ENCODE data around the gene CDK5RAP3. TPM values are rescaled to one million over a fixed set of nuclear protein-coding genes. Genes with fewer than 3 reads are reported as not detected.
A peak's percentile ranks its signal among the peaks of the same experiment; 100 is the strongest.

Gene CDK5RAP3
- total and polyA plus RNA-seq, 2 of the 13 experiments (the other 11 are each of a cell fraction or from before 2014, with no cell fraction given) = 128 to 154 TPM

DNA sequence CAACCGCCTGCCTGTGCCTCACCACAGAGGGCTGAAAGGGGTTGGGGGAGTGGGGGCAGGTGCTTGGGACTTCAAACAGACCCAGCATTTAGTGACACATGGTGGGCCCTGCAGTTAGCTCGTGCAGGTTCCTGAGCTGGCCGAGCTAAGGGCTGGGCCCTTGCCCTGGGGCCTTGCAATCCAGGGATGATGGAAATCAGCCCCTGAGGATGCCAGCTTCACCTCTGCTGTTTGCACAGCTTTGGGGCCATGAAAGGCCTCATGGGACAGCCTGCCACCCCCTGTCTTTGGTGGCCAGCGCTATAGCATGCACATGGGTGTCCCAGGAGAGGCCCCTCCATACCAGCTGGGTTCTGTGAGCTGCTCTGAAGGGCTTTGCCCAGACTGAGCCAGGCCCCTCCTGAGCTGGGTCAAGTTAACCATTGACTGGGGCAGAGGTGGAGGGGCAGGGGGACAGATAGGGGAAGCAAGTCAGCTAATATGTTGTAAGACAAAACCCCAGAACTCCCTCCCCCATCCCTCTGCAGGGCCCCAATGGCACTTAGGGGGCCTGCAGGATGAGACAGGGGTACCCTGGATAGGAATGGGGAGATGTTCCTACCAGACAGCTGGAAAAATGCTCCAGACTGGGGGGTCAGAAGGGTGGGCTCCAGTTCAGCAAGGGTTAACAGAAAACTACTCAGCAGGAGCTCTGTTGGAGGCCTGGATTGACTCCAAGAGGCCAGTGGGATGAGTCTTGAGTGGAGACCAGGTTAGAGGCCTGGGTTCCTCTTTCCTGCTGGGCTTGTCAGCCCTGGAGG is 13.9 kb upstream of the CDK5RAP3 start (continued):
- TF ChIP-seq, protein P1, sequence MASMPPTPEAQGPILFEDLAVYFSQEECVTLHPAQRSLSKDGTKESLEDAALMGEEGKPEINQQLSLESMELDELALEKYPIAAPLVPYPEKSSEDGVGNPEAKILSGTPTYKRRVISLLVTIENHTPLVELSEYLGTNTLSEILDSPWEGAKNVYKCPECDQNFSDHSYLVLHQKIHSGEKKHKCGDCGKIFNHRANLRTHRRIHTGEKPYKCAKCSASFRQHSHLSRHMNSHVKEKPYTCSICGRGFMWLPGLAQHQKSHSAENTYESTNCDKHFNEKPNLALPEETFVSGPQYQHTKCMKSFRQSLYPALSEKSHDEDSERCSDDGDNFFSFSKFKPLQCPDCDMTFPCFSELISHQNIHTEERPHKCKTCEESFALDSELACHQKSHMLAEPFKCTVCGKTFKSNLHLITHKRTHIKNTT (CRISPR knock-in tag; IDR thresholded peaks at IDR 0.05) = no peak
- TF ChIP-seq, protein P2, sequence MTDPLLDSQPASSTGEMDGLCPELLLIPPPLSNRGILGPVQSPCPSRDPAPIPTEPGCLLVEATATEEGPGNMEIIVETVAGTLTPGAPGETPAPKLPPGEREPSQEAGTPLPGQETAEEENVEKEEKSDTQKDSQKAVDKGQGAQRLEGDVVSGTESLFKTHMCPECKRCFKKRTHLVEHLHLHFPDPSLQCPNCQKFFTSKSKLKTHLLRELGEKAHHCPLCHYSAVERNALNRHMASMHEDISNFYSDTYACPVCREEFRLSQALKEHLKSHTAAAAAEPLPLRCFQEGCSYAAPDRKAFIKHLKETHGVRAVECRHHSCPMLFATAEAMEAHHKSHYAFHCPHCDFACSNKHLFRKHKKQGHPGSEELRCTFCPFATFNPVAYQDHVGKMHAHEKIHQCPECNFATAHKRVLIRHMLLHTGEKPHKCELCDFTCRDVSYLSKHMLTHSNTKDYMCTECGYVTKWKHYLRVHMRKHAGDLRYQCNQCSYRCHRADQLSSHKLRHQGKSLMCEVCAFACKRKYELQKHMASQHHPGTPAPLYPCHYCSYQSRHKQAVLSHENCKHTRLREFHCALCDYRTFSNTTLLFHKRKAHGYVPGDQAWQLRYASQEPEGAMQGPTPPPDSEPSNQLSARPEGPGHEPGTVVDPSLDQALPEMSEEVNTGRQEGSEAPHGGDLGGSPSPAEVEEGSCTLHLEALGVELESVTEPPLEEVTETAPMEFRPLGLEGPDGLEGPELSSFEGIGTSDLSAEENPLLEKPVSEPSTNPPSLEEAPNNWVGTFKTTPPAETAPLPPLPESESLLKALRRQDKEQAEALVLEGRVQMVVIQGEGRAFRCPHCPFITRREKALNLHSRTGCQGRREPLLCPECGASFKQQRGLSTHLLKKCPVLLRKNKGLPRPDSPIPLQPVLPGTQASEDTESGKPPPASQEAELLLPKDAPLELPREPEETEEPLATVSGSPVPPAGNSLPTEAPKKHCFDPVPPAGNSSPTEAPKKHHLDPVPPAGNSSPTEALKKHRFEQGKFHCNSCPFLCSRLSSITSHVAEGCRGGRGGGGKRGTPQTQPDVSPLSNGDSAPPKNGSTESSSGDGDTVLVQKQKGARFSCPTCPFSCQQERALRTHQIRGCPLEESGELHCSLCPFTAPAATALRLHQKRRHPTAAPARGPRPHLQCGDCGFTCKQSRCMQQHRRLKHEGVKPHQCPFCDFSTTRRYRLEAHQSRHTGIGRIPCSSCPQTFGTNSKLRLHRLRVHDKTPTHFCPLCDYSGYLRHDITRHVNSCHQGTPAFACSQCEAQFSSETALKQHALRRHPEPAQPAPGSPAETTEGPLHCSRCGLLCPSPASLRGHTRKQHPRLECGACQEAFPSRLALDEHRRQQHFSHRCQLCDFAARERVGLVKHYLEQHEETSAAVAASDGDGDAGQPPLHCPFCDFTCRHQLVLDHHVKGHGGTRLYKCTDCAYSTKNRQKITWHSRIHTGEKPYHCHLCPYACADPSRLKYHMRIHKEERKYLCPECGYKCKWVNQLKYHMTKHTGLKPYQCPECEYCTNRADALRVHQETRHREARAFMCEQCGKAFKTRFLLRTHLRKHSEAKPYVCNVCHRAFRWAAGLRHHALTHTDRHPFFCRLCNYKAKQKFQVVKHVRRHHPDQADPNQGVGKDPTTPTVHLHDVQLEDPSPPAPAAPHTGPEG (CRISPR knock-in tag; IDR thresholded peaks at IDR 0.05) = no peak
- TF ChIP-seq ZNF747 (CRISPR knock-in tag; IDR thresholded peaks at IDR 0.05; ENCODE audit: borderline replicate concordance) = no peak
- no peak for TF ChIP-seq DNMT3B (CRISPR knock-in tag; conservative IDR thresholded peaks at IDR 0.05)
- no peak for TF ChIP-seq ZSCAN30 (CRISPR knock-in tag; IDR thresholded peaks at IDR 0.05)
- TF ChIP-seq RFX3 (CRISPR knock-in tag; IDR thresholded peaks at IDR 0.05) = no peak
- TF ChIP-seq, protein P3, sequence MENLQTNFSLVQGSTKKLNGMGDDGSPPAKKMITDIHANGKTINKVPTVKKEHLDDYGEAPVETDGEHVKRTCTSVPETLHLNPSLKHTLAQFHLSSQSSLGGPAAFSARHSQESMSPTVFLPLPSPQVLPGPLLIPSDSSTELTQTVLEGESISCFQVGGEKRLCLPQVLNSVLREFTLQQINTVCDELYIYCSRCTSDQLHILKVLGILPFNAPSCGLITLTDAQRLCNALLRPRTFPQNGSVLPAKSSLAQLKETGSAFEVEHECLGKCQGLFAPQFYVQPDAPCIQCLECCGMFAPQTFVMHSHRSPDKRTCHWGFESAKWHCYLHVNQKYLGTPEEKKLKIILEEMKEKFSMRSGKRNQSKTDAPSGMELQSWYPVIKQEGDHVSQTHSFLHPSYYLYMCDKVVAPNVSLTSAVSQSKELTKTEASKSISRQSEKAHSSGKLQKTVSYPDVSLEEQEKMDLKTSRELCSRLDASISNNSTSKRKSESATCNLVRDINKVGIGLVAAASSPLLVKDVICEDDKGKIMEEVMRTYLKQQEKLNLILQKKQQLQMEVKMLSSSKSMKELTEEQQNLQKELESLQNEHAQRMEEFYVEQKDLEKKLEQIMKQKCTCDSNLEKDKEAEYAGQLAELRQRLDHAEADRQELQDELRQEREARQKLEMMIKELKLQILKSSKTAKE (CRISPR knock-in tag; IDR thresholded peaks at IDR 0.05; ENCODE audit: borderline replicate concordance) = no peak
- no peak for TF ChIP-seq TEAD2 (CRISPR knock-in tag; IDR thresholded peaks at IDR 0.05)
- no peak for TF ChIP-seq ATF7 (IDR thresholded peaks at IDR 0.05)
- 0 out of 2 replicates have a peak, but pooled peaks have one; percentile 21 for TF ChIP-seq ATF7 (CRISPR knock-in tag; IDR thresholded peaks at IDR 0.05)
- TF ChIP-seq, protein P4, sequence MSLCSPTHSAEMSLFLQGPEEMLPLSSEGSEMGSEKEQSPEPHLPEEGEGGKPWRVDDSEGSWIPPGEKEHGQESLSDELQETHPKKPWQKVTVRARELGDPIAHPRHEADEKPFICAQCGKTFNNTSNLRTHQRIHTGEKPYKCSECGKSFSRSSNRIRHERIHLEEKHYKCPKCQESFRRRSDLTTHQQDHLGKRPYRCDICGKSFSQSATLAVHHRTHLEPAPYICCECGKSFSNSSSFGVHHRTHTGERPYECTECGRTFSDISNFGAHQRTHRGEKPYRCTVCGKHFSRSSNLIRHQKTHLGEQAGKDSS (CRISPR knock-in tag; IDR thresholded peaks at IDR 0.05; ENCODE audit: borderline replicate concordance, low read depth) = peak; percentile 66; the same call in 1 of the 2 replicates
- no peak for TF ChIP-seq NFE2L1 (CRISPR knock-in tag; IDR thresholded peaks at IDR 0.05; ENCODE audit: borderline replicate concordance)
- TF ChIP-seq NFYB (CRISPR knock-in tag; IDR thresholded peaks at IDR 0.05) = no peak
- TF ChIP-seq, protein P5, sequence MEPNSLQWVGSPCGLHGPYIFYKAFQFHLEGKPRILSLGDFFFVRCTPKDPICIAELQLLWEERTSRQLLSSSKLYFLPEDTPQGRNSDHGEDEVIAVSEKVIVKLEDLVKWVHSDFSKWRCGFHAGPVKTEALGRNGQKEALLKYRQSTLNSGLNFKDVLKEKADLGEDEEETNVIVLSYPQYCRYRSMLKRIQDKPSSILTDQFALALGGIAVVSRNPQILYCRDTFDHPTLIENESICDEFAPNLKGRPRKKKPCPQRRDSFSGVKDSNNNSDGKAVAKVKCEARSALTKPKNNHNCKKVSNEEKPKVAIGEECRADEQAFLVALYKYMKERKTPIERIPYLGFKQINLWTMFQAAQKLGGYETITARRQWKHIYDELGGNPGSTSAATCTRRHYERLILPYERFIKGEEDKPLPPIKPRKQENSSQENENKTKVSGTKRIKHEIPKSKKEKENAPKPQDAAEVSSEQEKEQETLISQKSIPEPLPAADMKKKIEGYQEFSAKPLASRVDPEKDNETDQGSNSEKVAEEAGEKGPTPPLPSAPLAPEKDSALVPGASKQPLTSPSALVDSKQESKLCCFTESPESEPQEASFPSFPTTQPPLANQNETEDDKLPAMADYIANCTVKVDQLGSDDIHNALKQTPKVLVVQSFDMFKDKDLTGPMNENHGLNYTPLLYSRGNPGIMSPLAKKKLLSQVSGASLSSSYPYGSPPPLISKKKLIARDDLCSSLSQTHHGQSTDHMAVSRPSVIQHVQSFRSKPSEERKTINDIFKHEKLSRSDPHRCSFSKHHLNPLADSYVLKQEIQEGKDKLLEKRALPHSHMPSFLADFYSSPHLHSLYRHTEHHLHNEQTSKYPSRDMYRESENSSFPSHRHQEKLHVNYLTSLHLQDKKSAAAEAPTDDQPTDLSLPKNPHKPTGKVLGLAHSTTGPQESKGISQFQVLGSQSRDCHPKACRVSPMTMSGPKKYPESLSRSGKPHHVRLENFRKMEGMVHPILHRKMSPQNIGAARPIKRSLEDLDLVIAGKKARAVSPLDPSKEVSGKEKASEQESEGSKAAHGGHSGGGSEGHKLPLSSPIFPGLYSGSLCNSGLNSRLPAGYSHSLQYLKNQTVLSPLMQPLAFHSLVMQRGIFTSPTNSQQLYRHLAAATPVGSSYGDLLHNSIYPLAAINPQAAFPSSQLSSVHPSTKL (CRISPR knock-in tag; IDR thresholded peaks at IDR 0.05) = no peak; the same call in 1 of the 2 replicates
- TF ChIP-seq AKAP8 (CRISPR knock-in tag; IDR thresholded peaks at IDR 0.05) = no peak
